HG03135 (cell line): Measurements from ENCODE around the gene PPP2R3A.

Source experiments
- ATAC-seq: cut with Tn5 transposase; IDR thresholded peaks from one replicate; pipeline ENCODE4 v1.9.1; 2021; ENCODE audit warnings: mild to moderate bottlenecking, moderate library complexity; ENCODE audit not compliant: unreplicated experiment

Gene PPP2R3A

GRCh38 chr3:135970506-135971116 lies 5.1 kb downstream of the PPP2R3A start:
- ATAC-seq, result no peak

DNA sequence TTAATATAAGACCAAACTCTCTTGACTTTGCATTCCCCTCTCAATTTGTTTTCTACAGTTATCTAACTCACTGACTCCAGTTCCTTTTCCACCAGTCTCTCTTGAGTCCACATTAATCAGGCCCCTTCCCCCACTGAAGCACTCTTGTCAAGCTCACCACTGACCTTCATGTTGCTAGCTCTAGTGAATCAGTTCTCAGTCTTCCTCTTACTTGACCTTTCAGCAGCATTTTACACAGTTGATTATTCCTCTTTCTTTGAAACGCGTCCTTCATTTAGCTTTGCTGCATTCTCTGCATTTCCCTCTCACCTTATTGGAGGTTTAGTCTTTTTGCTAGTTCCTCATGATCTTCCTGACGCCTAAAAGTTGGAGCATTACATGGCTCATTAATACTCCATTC lies 8.3 kb downstream of the PPP2R3A start:
- ATAC-seq, result no peak

DNA sequence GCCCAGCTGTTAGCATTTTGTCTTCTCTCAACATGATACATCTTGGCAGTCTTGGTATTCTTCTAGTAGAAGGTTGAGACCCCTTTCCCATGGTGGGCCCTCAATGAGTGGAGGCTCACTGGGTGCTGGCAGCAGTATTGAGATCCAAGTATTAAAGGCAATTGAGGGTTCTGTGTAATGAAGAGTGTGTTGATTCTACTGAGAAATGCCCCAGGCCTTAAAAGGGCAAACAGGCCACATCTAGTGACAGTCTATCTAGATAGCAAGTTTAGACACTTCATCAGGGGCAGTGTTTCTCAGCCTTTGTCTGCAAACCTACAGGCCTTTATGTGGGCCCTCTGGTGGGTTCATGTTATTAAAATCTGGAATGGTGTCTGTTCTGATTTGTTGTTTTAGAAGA lies 9.5 kb downstream of the PPP2R3A start:
- ATAC-seq, result no peak

DNA sequence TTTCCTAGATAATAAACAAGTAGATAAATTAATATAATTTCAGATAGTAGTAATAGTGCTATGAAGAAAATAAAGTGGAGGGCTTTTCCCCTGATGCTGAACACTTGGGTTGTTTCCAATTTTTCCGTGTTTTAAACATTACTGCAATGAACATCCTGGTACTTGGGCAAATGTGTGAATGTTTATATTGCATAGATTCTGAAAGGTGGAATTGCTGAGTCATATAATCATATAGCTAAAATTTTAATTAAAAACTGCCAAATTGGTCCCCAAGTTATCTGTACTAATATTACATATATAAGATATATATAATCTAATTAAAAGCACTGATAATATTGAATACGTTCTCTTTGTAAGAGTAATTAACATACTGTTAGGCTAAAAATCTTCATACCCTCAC lies 10.0 kb downstream of the PPP2R3A start:
- ATAC-seq, result no peak

- ATAC-seq, result no peak
Measured at GRCh38 chr3:135980343-135980742, 14.8 kb downstream of the PPP2R3A start.

- no peak for ATAC-seq
Measured at GRCh38 chr3:135981701-135982403, 16.3 kb downstream of the PPP2R3A start.

GRCh38 chr3:135982404-135982761 lies 16.9 kb downstream of the PPP2R3A start:
- ATAC-seq, result no peak

DNA sequence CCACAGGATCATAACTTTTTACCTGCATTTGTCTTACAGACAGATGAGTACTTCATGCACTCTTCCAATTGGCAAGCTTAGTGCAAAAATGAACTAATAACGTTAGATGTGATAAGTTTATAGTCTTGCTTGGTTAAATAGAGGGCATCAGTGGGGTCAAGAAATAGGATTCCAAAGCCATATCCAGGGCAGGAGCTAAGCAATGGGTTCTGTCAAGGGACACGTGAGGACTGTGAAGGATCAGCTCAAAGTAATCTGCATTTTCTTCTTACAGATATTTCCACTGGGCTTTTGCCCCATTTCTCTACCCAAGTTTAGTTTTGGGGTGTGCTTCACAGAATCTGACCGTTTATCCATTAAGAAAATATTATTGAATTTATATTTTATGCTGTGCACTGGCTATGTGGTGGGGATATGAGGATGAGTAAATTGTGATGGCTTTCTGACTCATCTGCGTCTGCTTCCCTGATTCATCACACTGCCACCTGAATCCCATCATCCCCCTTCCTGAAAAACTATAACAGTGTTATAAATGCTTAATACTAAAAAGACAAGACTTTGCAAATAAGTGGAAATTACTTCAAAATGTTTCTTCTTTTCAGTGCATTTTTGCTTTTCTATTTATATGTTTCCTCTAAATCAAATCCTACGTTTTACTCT lies 17.5 kb downstream of the PPP2R3A start:
- ATAC-seq, result no peak

DNA sequence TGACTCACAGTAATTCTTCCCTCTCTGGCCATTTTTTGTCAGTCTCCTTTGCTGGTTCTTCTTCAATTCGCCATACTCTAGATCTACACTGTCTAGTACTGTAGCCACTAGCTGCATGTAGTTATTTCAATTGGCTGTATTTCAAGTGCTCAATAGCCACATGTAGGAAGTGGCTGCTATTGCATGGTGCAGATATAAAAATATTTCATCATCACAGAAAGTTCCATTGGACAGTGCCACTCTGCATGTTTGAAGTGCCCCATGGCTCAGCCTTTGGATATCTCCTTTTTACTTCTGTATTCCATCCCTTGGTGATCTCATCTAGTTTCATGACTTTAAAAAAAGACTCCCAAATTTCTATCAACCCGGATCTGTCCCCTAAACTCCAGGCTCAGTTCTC lies 22.1 kb downstream of the PPP2R3A start:
- no peak for ATAC-seq

- ATAC-seq, result no peak
Measured at GRCh38 chr3:135989242-135989641, 23.7 kb downstream of the PPP2R3A start.

DNA sequence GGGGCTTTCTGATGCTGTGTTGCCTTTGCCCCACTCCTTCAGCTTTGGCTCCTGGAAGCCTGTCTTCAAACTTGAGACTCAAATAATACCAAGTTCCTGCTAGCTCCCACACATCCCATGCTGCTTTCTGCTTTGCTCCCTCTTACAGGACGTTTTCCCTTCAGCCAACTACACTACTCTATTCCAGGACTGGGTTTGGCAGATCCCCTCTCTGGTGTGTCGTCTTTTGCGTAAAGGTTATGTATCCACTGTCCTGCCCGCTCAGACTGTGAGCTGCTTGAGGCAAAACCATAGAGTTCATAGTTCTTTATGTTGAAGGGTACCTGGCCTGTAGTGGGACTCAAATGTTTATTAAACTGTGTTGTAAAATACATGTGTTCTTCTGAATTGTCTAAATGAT lies 25.4 kb downstream of the PPP2R3A start:
- ATAC-seq, result no peak

DNA sequence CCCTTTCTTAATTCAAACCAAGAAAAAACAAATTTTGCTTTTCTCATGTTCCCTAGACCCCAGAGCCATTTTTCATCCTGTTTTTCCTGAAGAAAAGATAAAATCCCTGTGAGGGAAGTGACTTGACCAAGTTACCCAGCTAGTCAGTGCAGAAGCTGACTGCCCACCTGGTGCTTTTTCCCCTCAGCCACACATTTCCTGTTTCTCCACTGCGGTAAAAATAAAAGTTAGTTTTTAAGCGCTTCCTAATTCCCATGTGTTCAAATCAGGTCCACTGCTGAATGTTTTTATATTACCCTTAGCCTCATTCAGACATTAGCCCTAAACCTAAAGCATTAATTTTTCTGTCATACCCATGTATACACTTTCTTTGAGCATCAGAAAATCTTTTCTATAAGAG lies 26.1 kb downstream of the PPP2R3A start:
- no peak for ATAC-seq

DNA sequence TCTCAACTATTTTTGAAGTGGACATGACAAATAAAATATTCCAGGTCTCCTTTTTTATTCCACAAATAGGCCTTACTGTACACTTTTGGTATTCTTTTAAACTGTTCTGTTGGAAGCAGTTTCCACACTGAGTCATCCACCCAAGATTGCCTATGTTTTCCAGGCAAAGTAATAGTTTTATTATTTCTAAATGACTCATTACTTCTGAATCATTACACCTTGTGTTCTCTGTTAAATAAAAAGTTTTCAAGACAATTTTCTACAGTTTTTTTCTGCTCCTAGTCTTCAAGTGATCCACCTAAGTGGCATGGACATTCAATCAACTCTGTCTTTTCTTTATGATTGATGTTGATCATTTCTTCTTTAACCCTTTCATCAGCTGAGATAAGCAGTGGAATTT lies 26.5 kb downstream of the PPP2R3A start:
- no peak for ATAC-seq

GRCh38 chr3:135994708-135995337 lies 29.3 kb downstream of the PPP2R3A start:
- ATAC-seq, result no peak

DNA sequence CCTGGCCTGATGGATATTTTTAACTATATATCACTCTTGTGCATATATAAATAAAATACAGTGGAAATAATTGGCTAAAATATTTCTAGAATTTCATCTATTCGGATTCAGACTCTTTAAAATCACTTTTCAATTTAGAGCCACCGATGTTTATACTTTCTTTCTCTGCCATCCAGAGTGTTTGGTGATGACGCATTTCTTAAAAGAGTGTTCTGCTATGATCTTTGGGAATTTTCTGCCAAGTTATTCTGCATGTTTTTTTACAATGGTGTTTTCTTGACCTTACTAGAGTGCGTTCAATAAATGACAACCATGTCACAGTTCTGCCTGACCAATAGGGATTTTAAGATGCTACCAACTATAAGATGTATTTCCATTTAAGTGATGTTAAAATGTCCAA lies 30.2 kb downstream of the PPP2R3A start:
- no peak for ATAC-seq

- ATAC-seq, result no peak
Measured at GRCh38 chr3:135997554-135998320, 32.2 kb downstream of the PPP2R3A start.

- ATAC-seq, result no peak
Measured at GRCh38 chr3:136008221-136008620, 42.7 kb downstream of the PPP2R3A start.

GRCh38 chr3:136008732-136009470 lies 43.4 kb downstream of the PPP2R3A start:
- no peak for ATAC-seq

DNA sequence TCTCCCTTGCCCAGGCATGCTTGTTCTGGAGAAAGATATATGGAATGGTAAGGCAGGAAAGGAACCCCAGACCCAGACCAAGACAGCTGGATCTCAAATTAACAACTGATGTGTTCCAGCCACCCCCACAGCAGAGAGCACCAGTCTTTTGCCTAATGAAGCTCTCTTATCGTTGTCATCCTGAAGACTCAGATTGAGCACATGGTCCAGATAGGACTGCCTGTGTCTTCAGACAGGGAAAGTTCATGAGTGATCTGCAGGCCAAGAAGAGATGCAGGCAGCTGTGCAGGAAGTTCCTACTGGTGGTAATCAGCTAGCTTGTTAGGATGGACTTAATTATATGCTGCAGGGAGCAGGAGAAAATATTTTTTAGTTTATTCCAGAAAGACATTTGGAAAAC lies 53.3 kb downstream of the PPP2R3A start:
- no peak for ATAC-seq

DNA sequence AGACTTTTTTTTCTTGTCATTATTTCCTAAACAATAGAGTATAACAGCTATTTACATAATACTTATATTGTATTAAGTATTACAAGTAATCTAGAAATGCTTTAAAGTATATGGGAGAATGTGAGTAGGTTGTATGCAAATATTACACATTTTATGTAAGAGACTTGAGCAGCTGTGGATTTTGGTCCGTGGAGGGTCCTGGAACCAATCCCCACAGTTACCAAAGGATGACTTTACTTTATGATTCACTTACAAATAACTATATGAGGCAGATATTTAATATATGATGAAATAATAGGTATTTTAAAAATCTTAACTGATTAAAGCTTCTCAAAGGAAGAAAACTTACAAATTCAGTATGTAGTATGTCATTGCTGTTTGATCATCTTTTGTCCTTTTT lies 56.3 kb downstream of the PPP2R3A start:
- no peak for ATAC-seq
